SK-N-SH (cell line): ENCODE measurements around the gene C5orf22.

ENCODE experiments used
- CHD2 ChIP-seq: fragments of 150-350 bp; IDR thresholded peaks from 2 replicates; pipeline ENCODE4 v1.6.1; 2018; ENCODE audit warnings: low read length; ENCODE audit not compliant: partially characterized antibody
- NFIC ChIP-seq: IDR thresholded peaks from 2 replicates; pipeline ENCODE4 v1.4.0; 2012; ENCODE audit warnings: borderline replicate concordance
- RCOR1 ChIP-seq: fragments of 150-350 bp; IDR thresholded peaks from 2 replicates; pipeline ENCODE4 v1.6.1; 2017; ENCODE audit warnings: antibody characterized with exemption, low read length
- TF ChIP-seq, protein P1 (sequence below): fragments of 150-350 bp; IDR thresholded peaks from 2 replicates; pipeline ENCODE4 v1.6.1; 2017; ENCODE audit warnings: antibody characterized with exemption, low read length, low read depth, borderline replicate concordance

DNA sequence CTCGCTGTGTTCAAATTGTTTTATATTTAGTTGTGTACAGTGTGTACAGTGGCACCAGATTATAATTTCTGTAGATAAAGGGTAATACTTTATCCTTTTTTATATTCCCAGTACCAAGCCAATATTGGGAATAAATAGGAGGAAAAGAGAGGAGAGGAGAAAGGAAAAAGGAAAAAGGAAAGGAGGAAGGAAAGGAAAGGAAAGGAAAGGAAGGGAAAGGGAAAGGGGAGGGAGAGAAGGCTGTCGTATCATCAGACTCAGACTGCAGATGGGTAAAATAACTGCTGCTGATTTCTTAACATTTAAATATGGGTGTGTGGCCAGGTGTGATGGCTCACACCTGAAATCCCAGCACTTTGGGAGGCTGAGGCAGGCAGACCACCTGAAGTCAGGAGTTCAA is 51.0 kb downstream of the C5orf22 start:
- TF ChIP-seq NFIC (no peak), CHD2 (no peak), RCOR1 (no peak)
- TF ChIP-seq, protein P1, sequence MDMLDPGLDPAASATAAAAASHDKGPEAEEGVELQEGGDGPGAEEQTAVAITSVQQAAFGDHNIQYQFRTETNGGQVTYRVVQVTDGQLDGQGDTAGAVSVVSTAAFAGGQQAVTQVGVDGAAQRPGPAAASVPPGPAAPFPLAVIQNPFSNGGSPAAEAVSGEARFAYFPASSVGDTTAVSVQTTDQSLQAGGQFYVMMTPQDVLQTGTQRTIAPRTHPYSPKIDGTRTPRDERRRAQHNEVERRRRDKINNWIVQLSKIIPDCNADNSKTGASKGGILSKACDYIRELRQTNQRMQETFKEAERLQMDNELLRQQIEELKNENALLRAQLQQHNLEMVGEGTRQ, result no peak
